ENCODE measurements around the gene SPATA33.

The SPATA33 gene

GRCh38 chr16:89700100-89700648 is 42.5 kb downstream of the SPATA33 start:
- H2AFZ ChIP-seq (ENCODE audit: low read length), result no peak overlapping the region
- H4K20me1 ChIP-seq (ENCODE audit: insufficient read depth, low read length), result no peaks in the 10 kb centered on the region
- TF ChIP-seq EZH2phosphoT487 (IDR thresholded peaks at IDR 0.05; ENCODE audit: low read length) (no peak), EZH2 (optimal IDR thresholded peaks at IDR 0.05; ENCODE audit: low read depth, low read length) (no peak), CTCF (IDR thresholded peaks at IDR 0.05; ENCODE audit: low read length) (peak; percentile 53)
- H3F3A ChIP-seq (ENCODE audit: insufficient read depth, low read length), result peaks cover 6% of the 10 kb centered on the region; the same call in 1 of the 2 replicates
- peak overlapping the region; percentile 75 for H3K9ac ChIP-seq (ENCODE audit: low read length)
- peak overlapping the region; percentile 62 for H3K4me3 ChIP-seq (ENCODE audit: low read length)
- no peaks in the 10 kb centered on the region for H3K36me3 ChIP-seq (replicated peaks; ENCODE audit: insufficient read depth, low read length)
- H3K4me1 ChIP-seq (ENCODE audit: low read length), result 0 out of 2 replicates have a peak, but pooled peaks cover 3% of the 10 kb centered on the region
- no peaks in the 10 kb centered on the region for H3K9me3 ChIP-seq (replicated peaks; ENCODE audit: insufficient read depth, low read length)
- H3K27me3 ChIP-seq (replicated peaks; ENCODE audit: insufficient read depth, low read length), result no peaks in the 10 kb centered on the region
- no peaks in the 10 kb centered on the region for H3K9me2 ChIP-seq (replicated peaks; ENCODE audit: insufficient read depth, low read length)
- peak overlapping the region; percentile 78 for H3K4me2 ChIP-seq (ENCODE audit: low read depth, low read length)
- DNase-seq, result peak; percentile 96
- no peaks in the 10 kb centered on the region; the same call in 1 of the 2 replicates for H3K79me2 ChIP-seq (ENCODE audit: low read length)
- peak overlapping the region; percentile 86 for H3K27ac ChIP-seq (ENCODE audit: low read length)

- Histone ChIP-seq H3K9me3 (replicated peaks; ENCODE audit: insufficient read depth, low read length) (no peaks in the 10 kb centered on the region), H3K36me3 (replicated peaks; ENCODE audit: insufficient read depth, low read length) (no peaks in the 10 kb centered on the region), H3K27me3 (replicated peaks; ENCODE audit: insufficient read depth, low read length) (no peaks in the 10 kb centered on the region), H3K9ac (ENCODE audit: low read length) (peak overlapping the region; percentile 75), H3K4me2 (ENCODE audit: low read depth, low read length) (peak overlapping the region; percentile 78), H3K79me2 (ENCODE audit: low read length) (no peaks in the 10 kb centered on the region; the same call in 1 of the 2 replicates), H3K4me1 (ENCODE audit: low read length) (0 out of 2 replicates have a peak, but pooled peaks cover 3% of the 10 kb centered on the region), H3K9me2 (replicated peaks; ENCODE audit: insufficient read depth, low read length) (no peaks in the 10 kb centered on the region), H3K4me3 (ENCODE audit: low read length) (peak overlapping the region; percentile 62), H3F3A (ENCODE audit: insufficient read depth, low read length) (peaks cover 6% of the 10 kb centered on the region; the same call in 1 of the 2 replicates), H2AFZ (ENCODE audit: low read length) (no peak overlapping the region), H3K27ac (ENCODE audit: low read length) (peak overlapping the region; percentile 86), H4K20me1 (ENCODE audit: insufficient read depth, low read length) (no peaks in the 10 kb centered on the region)
- peak; percentile 16; the same call in 1 of the 2 replicates for TF ChIP-seq CTCF (IDR thresholded peaks at IDR 0.05; ENCODE audit: low read length)
- TF ChIP-seq EZH2 (optimal IDR thresholded peaks at IDR 0.05; ENCODE audit: low read depth, low read length), result no peak
- DNase-seq, result peak; percentile 63
Measured at GRCh38 chr16:89700649-89701424, 43.2 kb downstream of the SPATA33 start.

GRCh38 chr16:89701425-89702406 is 44.1 kb downstream of the SPATA33 start, which contains the start of gene SPATA2L:
TSS of gene SPATA2L (minus strand) at chr16:89701705. CDS start at chr16:89701232, 473 bp downstream.
- H3K4me3 ChIP-seq (ENCODE audit: low read length), result peak within 1 kb of the TSS; percentile 66
- H3K27me3 ChIP-seq (replicated peaks; ENCODE audit: insufficient read depth, low read length), result no peaks in the 10 kb centered on the region
- H4K20me1 ChIP-seq (ENCODE audit: insufficient read depth, low read length), result no peaks in the 10 kb centered on the region
- peak within 1 kb of the TSS; percentile 75 for H3K9ac ChIP-seq (ENCODE audit: low read length)
- no peaks in the 10 kb centered on the region for H3K36me3 ChIP-seq (replicated peaks; ENCODE audit: insufficient read depth, low read length)
- H3K4me1 ChIP-seq (ENCODE audit: low read length), result 0 out of 2 replicates have a peak, but pooled peaks cover 3% of the 10 kb centered on the region
- no peaks in the 10 kb centered on the region for H3K9me3 ChIP-seq (replicated peaks; ENCODE audit: insufficient read depth, low read length)
- H3K9me2 ChIP-seq (replicated peaks; ENCODE audit: insufficient read depth, low read length), result no peaks in the 10 kb centered on the region
- H3K79me2 ChIP-seq (ENCODE audit: low read length), result no peaks in the 10 kb centered on the region; the same call in 1 of the 2 replicates
- H3F3A ChIP-seq (ENCODE audit: insufficient read depth, low read length), result peaks cover 6% of the 10 kb centered on the region; the same call in 1 of the 2 replicates
- H2AFZ ChIP-seq (ENCODE audit: low read length), result no peak within 1 kb of the TSS
- peak; percentile 91 for DNase-seq
- no peak for TF ChIP-seq EZH2 (optimal IDR thresholded peaks at IDR 0.05; ENCODE audit: low read depth, low read length)
- TF ChIP-seq CTCF (IDR thresholded peaks at IDR 0.05; ENCODE audit: low read length), result no peak
- peak within 1 kb of the TSS; percentile 78 for H3K4me2 ChIP-seq (ENCODE audit: low read depth, low read length)
- peak within 1 kb of the TSS; percentile 86 for H3K27ac ChIP-seq (ENCODE audit: low read length)

All from MM.1S (cell line).